Peyer's patch (tissue), 4 donors: ENCODE measurements around the gene CD46.
"Not testable (repeated sequence)": the region's sequence is repeated elsewhere in the genome, so short reads cannot be mapped to it uniquely, and the experiment has no call there.

Experiments
- CTCF ChIP-seq, 6 experiments: fragments of 450-650 bp in 4 of 6; fragments of 200-600 bp in 2 of 6; sonication (generic) in 1 of 6; IDR thresholded peaks; one replicate each; pipeline ENCODE4 v1.5.1; 2017 to 2019; ENCODE audit warnings: antibody characterized with exemption in 6 of 6, mild to moderate bottlenecking in 3 of 6, moderate library complexity in 1 of 6
- POLR2A ChIP-seq, 2 donors: fragments of 450-650 bp; IDR thresholded peaks; one replicate each; pipeline ENCODE4 v1.5.1; 2017; ENCODE audit warnings: antibody characterized with exemption in 2 of 2, mild to moderate bottlenecking in 2 of 2, moderate library complexity in 2 of 2

GRCh38 chr1:207770514-207770913 is 18.7 kb downstream of the CD46 start:
- not testable (repeated sequence) for TF ChIP-seq CTCF, POLR2A (IDR thresholded peaks at IDR 0.05)
